ENCODE measurements around the gene RPS6KA2. TPM values are rescaled to one million over a fixed set of nuclear protein-coding genes. Genes with fewer than 3 reads are reported as not detected.

RPS6KA2 gene
- total RNA-seq, 1 experiment from 2014 or later = 12.3 TPM

DNA sequence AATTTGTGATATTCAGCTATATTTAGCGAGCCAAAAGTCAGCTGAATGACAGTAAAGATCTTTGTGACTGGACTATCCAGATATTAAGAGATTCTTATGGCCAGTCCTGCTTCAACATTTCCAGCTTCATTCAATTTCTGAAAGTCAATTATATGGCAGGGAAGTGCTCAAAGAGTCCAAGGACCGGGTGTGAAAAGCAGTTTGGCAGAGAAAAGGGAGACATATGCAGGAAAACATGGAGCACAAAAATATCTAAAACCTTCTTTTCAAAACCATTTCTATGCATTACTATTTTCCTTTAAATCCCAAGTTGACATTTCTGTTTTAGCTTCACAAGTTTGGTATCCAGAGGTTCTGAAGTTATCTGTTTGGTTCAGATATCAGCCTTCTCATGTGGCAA lies 249.3 kb downstream of the RPS6KA2 start:
- H4K91ac ChIP-seq (ENCODE audit: insufficient read length, low read depth, low read length) = no peak overlapping the region
- H4K20me1 ChIP-seq (ENCODE audit: control insufficient read depth, insufficient read depth, insufficient read length) = no peaks in the 10 kb centered on the region
- no peak overlapping the region for H3K27ac ChIP-seq (ENCODE audit: insufficient read length, low read depth, low read length)
- no peaks in the 10 kb centered on the region for H3K27me3 ChIP-seq (ENCODE audit: insufficient read depth, low read length)
- H3K23me2 ChIP-seq (ENCODE audit: insufficient read length, low read depth, low read length, poor library complexity, severe bottlenecking) = peaks cover 6% of the 10 kb centered on the region
- H3K4me3 Mint-ChIP-seq = no peak overlapping the region
- no peak overlapping the region for H3K4me2 ChIP-seq (ENCODE audit: insufficient read depth, insufficient read length, low read length)
- no peaks in the 10 kb centered on the region for H3K27me3 Mint-ChIP-seq (ENCODE audit: low read depth)
- no CpG with 5 or more reads among the region's 2 CpGs for WGBS (ENCODE audit: extremely low coverage, insufficient read length, low lambda C conversion rate)
- H2AK5ac ChIP-seq (ENCODE audit: insufficient read length, low read length) = no peak overlapping the region
- H3K4me1 ChIP-seq (ENCODE audit: insufficient read depth, low read length) = peaks cover 4% of the 10 kb centered on the region; the same call in 1 of the 2 replicates
- H3K79me1 ChIP-seq (ENCODE audit: insufficient read depth, low read depth, low read length, poor library complexity, severe bottlenecking) = no peaks in the 10 kb centered on the region
- no peaks in the 10 kb centered on the region for H3K9me3 Mint-ChIP-seq
- H3K36me3 Mint-ChIP-seq (ENCODE audit: insufficient read depth in 1 of 3, low read depth in 3 of 3) = peaks cover 0 to 3% (median 2%) of the 10 kb centered on the region in 3 experiments; a peak in 1 of 7 replicates
- H3K23ac ChIP-seq (ENCODE audit: insufficient read length, low read depth, low read length) = no peak overlapping the region
- H2AFZ ChIP-seq (ENCODE audit: low read length) = no peak overlapping the region
- no peak overlapping the region for H2BK20ac ChIP-seq (ENCODE audit: low read depth, low read length, poor library complexity, severe bottlenecking)
- H4K8ac ChIP-seq (replicated peaks; ENCODE audit: insufficient read length, low read depth, low read length) = no peak overlapping the region
- H2BK5ac ChIP-seq (ENCODE audit: insufficient read length, low read length) = no peak overlapping the region
- no peak overlapping the region for H2BK12ac ChIP-seq (ENCODE audit: insufficient read length, low read depth, low read length)
- H3K56ac ChIP-seq (ENCODE audit: insufficient read length, low read depth, low read length) = no peak overlapping the region
- no peak overlapping the region for H4K5ac ChIP-seq (ENCODE audit: insufficient read length, low read depth, low read length)
- DNase-seq = no peak
- no peaks in the 10 kb centered on the region for H3K9me3 ChIP-seq (ENCODE audit: control insufficient read depth, low read depth, low read length)
- H2BK120ac ChIP-seq (ENCODE audit: low read depth, low read length, poor library complexity, severe bottlenecking) = no peak overlapping the region
- TF ChIP-seq, protein P1, sequence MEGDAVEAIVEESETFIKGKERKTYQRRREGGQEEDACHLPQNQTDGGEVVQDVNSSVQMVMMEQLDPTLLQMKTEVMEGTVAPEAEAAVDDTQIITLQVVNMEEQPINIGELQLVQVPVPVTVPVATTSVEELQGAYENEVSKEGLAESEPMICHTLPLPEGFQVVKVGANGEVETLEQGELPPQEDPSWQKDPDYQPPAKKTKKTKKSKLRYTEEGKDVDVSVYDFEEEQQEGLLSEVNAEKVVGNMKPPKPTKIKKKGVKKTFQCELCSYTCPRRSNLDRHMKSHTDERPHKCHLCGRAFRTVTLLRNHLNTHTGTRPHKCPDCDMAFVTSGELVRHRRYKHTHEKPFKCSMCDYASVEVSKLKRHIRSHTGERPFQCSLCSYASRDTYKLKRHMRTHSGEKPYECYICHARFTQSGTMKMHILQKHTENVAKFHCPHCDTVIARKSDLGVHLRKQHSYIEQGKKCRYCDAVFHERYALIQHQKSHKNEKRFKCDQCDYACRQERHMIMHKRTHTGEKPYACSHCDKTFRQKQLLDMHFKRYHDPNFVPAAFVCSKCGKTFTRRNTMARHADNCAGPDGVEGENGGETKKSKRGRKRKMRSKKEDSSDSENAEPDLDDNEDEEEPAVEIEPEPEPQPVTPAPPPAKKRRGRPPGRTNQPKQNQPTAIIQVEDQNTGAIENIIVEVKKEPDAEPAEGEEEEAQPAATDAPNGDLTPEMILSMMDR (conservative IDR thresholded peaks at IDR 0.05) = no peak
- no peak overlapping the region for H2BK15ac ChIP-seq (ENCODE audit: low read depth, low read length)
- H3K9ac ChIP-seq (ENCODE audit: extremely low read depth, insufficient read length, low read length) = no peak overlapping the region
- no peaks in the 10 kb centered on the region for H3K79me2 ChIP-seq (ENCODE audit: insufficient read depth, low read length)
- no peak overlapping the region for H3K27ac Mint-ChIP-seq
- no peak overlapping the region for H3T11ph ChIP-seq (ENCODE audit: low read length)
- no peak overlapping the region for H3K4ac ChIP-seq (ENCODE audit: low read depth, low read length)
- H3K4me1 Mint-ChIP-seq = peaks cover 9 to 23% of the 10 kb centered on the region in 2 experiments
- H3K14ac ChIP-seq (ENCODE audit: insufficient read depth, low read length) = no peak overlapping the region
- no peak overlapping the region for H3K18ac ChIP-seq (ENCODE audit: insufficient read length, low read depth, low read length)
